GM12878 (cell line): Measurements from ENCODE around the gene SETDB1.

ENCODE experiments used
- CHD2 ChIP-seq: IDR thresholded peaks from 2 replicates; pipeline ENCODE4 v1.6.1; 2011; ENCODE audit warnings: low read depth, low read length, improper control_type of control experiment, borderline replicate concordance
- CTCF ChIP-seq, 3 experiments: IDR thresholded peaks in 2 of 3; conservative IDR thresholded peaks in 1 of 3; 2 replicates each; pipeline ENCODE4 v1.5.1; 2011; ENCODE audit warnings: low read depth in 3 of 3, low read length in 3 of 3, mild to moderate bottlenecking in 3 of 3, control low read depth in 2 of 3, moderate library complexity in 2 of 3, inconsistent platforms in 1 of 3, mixed read lengths in 1 of 3; ENCODE audit not compliant: control insufficient read depth in 2 of 3, insufficient read depth in 1 of 3; ENCODE audit errors: extremely low read depth in 1 of 3
- IKZF1 ChIP-seq: fragments of 450-650 bp; conservative IDR thresholded peaks from 2 replicates; pipeline ENCODE4 v1.6.1; 2017; ENCODE audit warnings: antibody characterized with exemption, mild to moderate bottlenecking
- POLR2A ChIP-seq: IDR thresholded peaks from 2 replicates; pipeline ENCODE4 v1.6.1; 2011; ENCODE audit warnings: low read depth, mild to moderate bottlenecking, low read length
- TAF1 ChIP-seq: IDR thresholded peaks from 2 replicates; pipeline ENCODE4 v1.6.1; 2011; ENCODE audit warnings: mild to moderate bottlenecking, low read depth, low read length, borderline replicate concordance
- TCF7 ChIP-seq: IDR thresholded peaks from 2 replicates; pipeline ENCODE4 v1.6.1; 2014; ENCODE audit warnings: antibody characterized with exemption, borderline replicate concordance
- YY1 ChIP-seq: IDR thresholded peaks from 2 replicates; pipeline ENCODE4 v1.6.1; 2011; ENCODE audit warnings: low read depth, mild to moderate bottlenecking, low read length

GRCh38 chr1:151000408-151000807, 74.2 kb downstream of the SETDB1 start:
- TF ChIP-seq YY1 (no peak), IKZF1 (no peak), POLR2A (no peak), CTCF (IDR thresholded peaks at IDR 0.05 in 2 of 3, conservative IDR thresholded peaks at IDR 0.05 in 1 of 3; ENCODE audit: control insufficient read depth in 2 of 3, extremely low read depth in 1 of 3, insufficient read depth in 1 of 3, low read depth in 3 of 3, low read length in 3 of 3) (no peak), TAF1 (no peak), CHD2 (no peak), TCF7 (no peak)
